Lung (tissue), 12 donors: ENCODE results near the gene NSD1. TPM values are rescaled to one million over a fixed set of nuclear protein-coding genes. Genes with fewer than 3 reads are reported as not detected.
A peak's percentile ranks its signal among the peaks of the same experiment; 100 is the strongest.

ENCODE experiments used
- ATAC-seq: fragments of 200-7000 bp; cut with Tn5 transposase; one replicate; pipeline ENCODE4 v1.9.1; 2020; ENCODE audit warnings: moderate number of reproducible peaks; ENCODE audit not compliant: insufficient read depth, low FRiP score
- DNase-seq, 3 donors: peaks; one replicate each; pipeline ENCODE4 v3.0.0-alpha.2; 2013 to 2017
- H3K27ac ChIP-seq, 2 donors: one replicate each; pipeline ENCODE4 v1.5.1; 2013; ENCODE audit warnings: mild to moderate bottlenecking in 2 of 2, moderate library complexity in 2 of 2, control low read depth in 1 of 2, inconsistent platforms in 1 of 2, low read depth in 1 of 2, low read length in 1 of 2
- H3K27me3 ChIP-seq, 3 donors: one replicate each; pipeline ENCODE4 v1.5.1; 2013; ENCODE audit warnings: low read length in 2 of 3; ENCODE audit not compliant: control insufficient read depth in 3 of 3, insufficient read depth in 3 of 3
- H3K36me3 ChIP-seq, 4 donors: one replicate each; pipeline ENCODE4 v1.5.1; 2013; ENCODE audit warnings: low read length in 4 of 4, mild to moderate bottlenecking in 1 of 4, moderate library complexity in 1 of 4; ENCODE audit not compliant: control insufficient read depth in 4 of 4, insufficient read depth in 4 of 4
- H3K4me1 ChIP-seq, 5 donors: one replicate each; pipeline ENCODE4 v1.5.1; 2013; ENCODE audit warnings: low read length in 5 of 5, mild to moderate bottlenecking in 2 of 5, moderate library complexity in 1 of 5; ENCODE audit not compliant: control insufficient read depth in 5 of 5, insufficient read depth in 5 of 5
- H3K4me3 ChIP-seq: one replicate; pipeline ENCODE4 v1.5.1; 2013; ENCODE audit warnings: mild to moderate bottlenecking, control low read depth, moderate library complexity
- H3K9ac ChIP-seq, 2 donors: one replicate each; pipeline ENCODE4 v1.5.1; 2013; ENCODE audit warnings: low read length in 2 of 2, control low read depth in 1 of 2; ENCODE audit not compliant: insufficient read depth in 1 of 2
- H3K9me3 ChIP-seq, 4 donors: one replicate each; pipeline ENCODE4 v1.5.1; 2013; ENCODE audit warnings: low read length in 3 of 4, mild to moderate bottlenecking in 1 of 4, moderate library complexity in 1 of 4; ENCODE audit not compliant: control insufficient read depth in 4 of 4, insufficient read depth in 3 of 4
- CTCF ChIP-seq: IDR thresholded peaks from 2 replicates; pipeline ENCODE4 v1.5.1; 2012; ENCODE audit warnings: mild to moderate bottlenecking; ENCODE audit errors: control extremely low read depth, extremely low read depth
- WGBS, 2 donors: extraction: QIAGEN DNeasy Blood & Tissue Kit; methylation state at CpG; one replicate each; pipeline ENCODE4 v1.1.7; 2013; 5-methylcytosine and 5-hydroxymethylcytosine counted together
- polyA plus RNA-seq, 2 donors: library from polyadenylated mRNA; stranded (reverse); fragments of 200-250 nt; gene quantifications; one replicate each; pipeline ENCODE4 v1.2.1, GENCODE V29; 2013
- total RNA-seq, 2 donors: library from RNA; depleted of rRNA in 1 of 2; stranded (reverse); fragments of >200 nt in 1 of 2; gene quantifications; one replicate each; pipeline ENCODE4 v1.2.1, GENCODE V29; 2014 to 2021
- donor health status: control.
- donor health status: control.
- donor health status: Bipolar disorder and iron deficiency.
- donor health status: healthy.
- donor health status: DM: yes; HTN: yes; CAD: no.

Gene NSD1
- total and polyA plus RNA-seq, 4 donors = 8.0 to 81.7 (median 43.2) TPM

GRCh38 chr5:177320879-177321278 lies 187.3 kb downstream of the NSD1 start:
- ATAC-seq (no peak), DNase-seq (no peak)
- Histone ChIP-seq H3K4me1 (no peaks in the 10 kb centered on the region), H3K27me3 (no peaks in the 10 kb centered on the region), H3K36me3 (peaks cover 0 to 4% (median 2%) of the 10 kb centered on the region in 4 donors), H3K9me3 (no peaks in the 10 kb centered on the region), H3K4me3 (no peak overlapping the region), H3K9ac (no peak overlapping the region), H3K27ac (no peak overlapping the region)
- WGBS, 2 donors = 39 to 74% methylated on average over 7 of the region's 7 CpGs
- TF ChIP-seq CTCF = no peak

GRCh38 chr5:177325868-177326381 lies 192.4 kb downstream of the NSD1 start:
- WGBS, 2 donors = 89 to 90% methylated on average over 1 of the region's 1 CpG
- Histone ChIP-seq H3K4me3 (no peak overlapping the region), H3K27me3 (no peaks in the 10 kb centered on the region), H3K9me3 (peaks cover 0 to 2% (median 0%) of the 10 kb centered on the region in 4 donors), H3K9ac (no peak overlapping the region), H3K36me3 (peaks cover 0 to 19% (median 0%) of the 10 kb centered on the region in 4 donors), H3K27ac (no peak overlapping the region), H3K4me1 (peaks cover 0 to 2% (median 0%) of the 10 kb centered on the region in 5 donors)
- TF ChIP-seq CTCF = no peak
- DNase-seq = no peak
- no peak for ATAC-seq

GRCh38 chr5:177327539-177328522 lies 194.3 kb downstream of the NSD1 start:
- DNase-seq (peak in 2 of 3 donors; percentile 10 to 55), ATAC-seq (peak; percentile 41)
- no peaks in the 10 kb centered on the region for H3K27me3 ChIP-seq
- WGBS, 2 donors = 74 to 79% methylated on average over 28 of the region's 28 CpGs
- peaks cover 0 to 2% (median 0%) of the 10 kb centered on the region in 5 donors for H3K4me1 ChIP-seq
- no peak for TF ChIP-seq CTCF
- no peak overlapping the region for H3K9ac ChIP-seq
- peaks cover 0 to 33% (median under 1%) of the 10 kb centered on the region in 4 donors for H3K36me3 ChIP-seq
- no peak overlapping the region for H3K4me3 ChIP-seq
- peaks cover 0 to 2% (median 0%) of the 10 kb centered on the region in 4 donors for H3K9me3 ChIP-seq
- H3K27ac ChIP-seq = peak overlapping the region; percentile 49 to 61
